ENCODE results near the gene FARS2.

FARS2 gene

DNA sequence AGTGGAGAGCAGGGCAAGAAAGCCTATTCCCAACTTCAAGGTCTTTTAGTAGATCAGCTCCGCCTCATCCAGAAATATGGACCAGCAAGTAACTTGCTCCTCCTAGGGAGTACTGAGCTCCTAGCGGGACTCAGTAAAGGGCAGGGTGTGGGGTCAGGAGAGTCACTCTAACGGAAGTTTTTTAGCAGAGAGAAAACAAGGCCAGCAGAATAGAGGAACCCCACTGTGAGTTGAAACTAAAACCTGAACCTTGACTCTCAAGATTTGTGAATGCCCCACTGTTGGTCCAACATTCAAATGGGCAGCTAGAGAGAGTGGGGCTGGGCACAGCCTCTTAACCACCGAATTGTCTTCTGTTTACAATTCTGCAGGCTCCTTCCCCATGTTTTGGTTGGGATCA lies 244.8 kb downstream of the FARS2 start:
- no peak for DNase-seq (ENCODE audit: low read depth)

DNA sequence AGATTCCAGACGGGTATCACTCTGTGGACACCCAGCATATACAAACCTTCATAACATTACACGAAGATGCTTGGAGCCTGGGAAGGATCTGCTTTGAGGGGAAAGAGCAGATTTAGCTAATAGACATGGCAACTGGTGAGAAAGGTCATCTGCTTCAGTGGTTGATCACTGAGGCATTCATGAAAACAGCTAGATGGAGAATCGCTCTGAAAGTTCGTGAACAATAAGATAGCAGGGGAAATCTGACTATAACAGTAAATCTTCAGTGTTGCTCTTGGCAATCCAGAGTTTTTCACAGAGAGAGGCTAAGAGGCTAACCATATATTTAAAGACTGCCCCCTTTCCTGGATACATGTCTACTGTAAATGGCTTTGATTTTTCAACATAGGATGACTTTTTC lies 245.3 kb downstream of the FARS2 start:
- no peak for DNase-seq (ENCODE audit: low read depth)

GRCh38 chr6:5507131-5507681 lies 245.9 kb downstream of the FARS2 start:
- DNase-seq (ENCODE audit: low read depth): no peak

- DNase-seq (ENCODE audit: low read depth): no peak
These were observed 247.8 kb downstream of the FARS2 start for GRCh38 chr6:5509106-5509505.

DNA sequence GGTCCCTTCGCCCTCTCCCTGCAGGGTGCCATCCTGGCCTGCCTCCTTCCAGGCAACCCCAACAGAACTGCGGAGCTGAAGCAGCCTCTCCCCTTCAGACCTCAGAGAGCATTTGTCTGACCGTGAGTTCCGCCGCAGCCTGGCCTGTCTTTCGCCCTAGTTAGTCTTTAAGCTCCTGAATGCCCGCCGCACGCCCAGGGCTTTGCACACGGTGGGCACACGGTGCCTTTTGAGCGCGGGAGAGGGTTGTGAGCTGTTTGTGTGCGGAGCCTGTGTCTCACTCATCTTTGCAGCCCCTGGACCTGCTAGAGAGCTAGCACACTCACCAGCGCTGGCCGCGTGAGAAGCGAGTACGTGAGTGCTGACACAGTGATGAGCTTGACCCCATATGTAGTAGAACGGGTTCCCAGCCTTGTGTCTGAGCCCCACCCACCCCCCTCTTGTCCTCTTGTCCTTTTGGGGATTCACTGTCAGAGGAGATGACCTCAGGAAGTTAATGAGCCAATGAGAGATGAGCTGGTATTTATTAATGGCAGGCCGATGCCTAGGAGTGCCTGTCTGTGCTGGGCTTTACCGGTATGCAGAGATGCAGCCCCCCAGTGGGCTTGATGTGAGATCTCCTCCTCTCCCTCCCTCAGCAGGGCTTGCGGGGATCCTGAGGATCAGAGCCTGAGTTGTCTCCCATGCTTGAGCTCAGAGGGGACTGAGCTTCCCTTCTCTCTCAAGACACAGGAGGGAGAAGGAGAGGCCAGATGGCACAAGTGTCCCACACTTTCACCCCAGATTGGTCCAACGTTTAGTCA lies 249.2 kb downstream of the FARS2 start:
- DNase-seq (ENCODE audit: low read depth): no peak

DNA sequence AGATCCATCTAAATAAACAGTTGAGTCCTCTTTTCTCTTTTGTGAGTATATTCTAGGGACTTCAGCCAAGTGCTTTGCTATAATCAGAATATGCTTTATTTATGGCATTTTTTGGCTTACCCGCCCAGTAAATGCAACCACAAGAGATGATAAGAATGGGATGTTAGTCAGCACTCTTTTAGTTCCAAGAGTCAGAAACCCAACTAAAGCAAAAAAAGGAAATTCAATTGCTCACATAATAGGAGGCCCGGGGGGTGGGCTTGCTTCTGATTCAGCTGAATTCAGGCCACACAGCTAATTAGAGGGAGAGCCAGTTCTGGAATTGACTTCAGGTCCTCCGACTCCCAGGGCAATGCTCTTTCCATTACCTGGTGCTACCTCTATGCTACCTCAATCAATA lies 250.6 kb downstream of the FARS2 start:
- no peak for DNase-seq (ENCODE audit: low read depth)

DNA sequence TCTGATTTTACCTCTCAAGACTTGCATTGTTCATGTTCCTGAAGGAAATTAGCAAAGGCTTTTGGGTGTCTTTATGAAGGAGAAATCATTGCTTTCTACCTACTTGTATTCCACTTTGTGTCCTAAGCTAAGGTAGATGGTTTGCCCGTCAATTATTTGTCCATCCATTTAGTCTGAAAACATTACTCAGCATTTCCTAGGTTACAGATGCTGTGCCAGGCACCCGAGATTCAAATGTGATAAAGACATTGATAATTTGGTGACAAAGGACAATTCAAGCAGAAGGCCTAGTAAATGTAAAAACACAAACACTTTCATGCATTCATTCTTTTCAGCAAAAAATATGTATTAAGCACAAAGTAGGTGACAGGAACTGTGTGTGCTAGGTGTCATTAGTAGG lies 251.1 kb downstream of the FARS2 start:
- DNase-seq (ENCODE audit: low read depth): no peak

- no peak for DNase-seq (ENCODE audit: low read depth)
These were observed 252.1 kb downstream of the FARS2 start for GRCh38 chr6:5513408-5513807.

GRCh38 chr6:5514353-5514752 lies 253.0 kb downstream of the FARS2 start:
- no peak for DNase-seq (ENCODE audit: low read depth)

- no peak for DNase-seq (ENCODE audit: low read depth)
These were observed 253.9 kb downstream of the FARS2 start for GRCh38 chr6:5515200-5515599.

GRCh38 chr6:5516036-5516435 lies 254.7 kb downstream of the FARS2 start:
- DNase-seq (ENCODE audit: low read depth): no peak

DNA sequence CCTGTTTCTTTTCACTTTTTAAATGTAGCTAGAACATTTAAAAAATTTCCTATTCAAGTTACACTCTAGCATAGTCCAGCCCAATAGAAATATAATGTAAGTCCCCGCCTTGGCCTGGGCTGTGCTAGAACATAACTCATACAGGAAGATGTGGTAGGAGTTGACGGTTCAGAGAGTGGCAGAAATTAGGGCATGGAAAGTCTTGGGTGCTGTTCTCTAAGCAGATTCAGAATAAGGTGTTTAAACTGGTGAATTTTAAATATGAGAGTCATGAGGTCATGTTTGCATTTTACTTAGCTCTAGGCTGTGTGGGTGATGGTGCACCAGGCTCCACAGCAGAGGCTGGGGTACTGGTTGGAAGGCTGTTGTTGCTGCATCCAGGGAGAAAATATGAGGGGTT lies 256.5 kb downstream of the FARS2 start:
- DNase-seq (ENCODE audit: low read depth): peak; percentile 6

DNA sequence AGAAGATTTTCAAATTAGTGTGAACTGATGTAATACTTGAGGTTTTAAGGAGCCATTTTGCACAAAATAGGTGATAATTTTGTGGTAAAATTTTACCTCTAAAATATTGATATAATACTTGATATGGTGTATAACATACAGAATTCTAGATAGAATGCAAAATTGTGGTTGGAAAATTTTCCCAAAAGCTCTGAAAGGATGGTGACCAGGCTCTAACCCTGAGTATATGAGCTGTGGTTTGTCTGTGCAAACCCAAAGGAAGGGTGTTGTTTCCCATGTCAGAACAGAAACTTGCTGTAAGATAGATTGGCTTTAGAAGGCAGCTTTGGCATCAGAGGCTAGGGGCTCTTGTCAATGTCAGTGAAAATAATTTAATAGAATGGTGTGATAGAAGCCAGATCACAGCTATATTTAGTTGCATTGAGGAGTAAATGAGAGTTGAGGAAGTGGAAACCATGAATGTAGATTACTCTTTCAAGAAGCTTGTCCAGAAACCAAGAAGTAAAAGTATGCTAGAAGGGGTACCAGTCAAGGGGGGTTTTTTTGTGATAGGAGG lies 257.7 kb downstream of the FARS2 start:
- DNase-seq (ENCODE audit: low read depth): no peak

DNA sequence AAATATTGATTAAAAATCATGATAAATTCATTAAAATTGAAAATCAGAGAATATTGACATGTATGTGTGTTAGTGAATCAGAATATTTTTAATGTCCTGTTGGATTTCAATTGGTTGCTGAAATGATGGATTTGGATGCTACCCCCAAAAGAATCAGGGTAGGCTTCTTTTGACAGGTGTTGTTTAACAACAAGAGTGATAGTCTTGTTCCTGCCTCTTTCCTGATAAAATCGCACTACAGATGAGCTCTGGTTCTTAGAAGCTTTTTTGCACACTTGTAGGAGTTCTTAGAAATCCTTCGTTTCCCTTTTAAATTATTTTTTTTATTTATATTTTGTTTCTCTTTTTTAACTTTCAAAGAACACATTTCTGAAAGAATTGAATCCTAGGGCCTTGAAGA lies 259.5 kb downstream of the FARS2 start:
- no peak for DNase-seq (ENCODE audit: low read depth)

GRCh38 chr6:5521322-5521721 lies 260.0 kb downstream of the FARS2 start:
- no peak for DNase-seq (ENCODE audit: low read depth)

GRCh38 chr6:5522147-5522546 lies 260.8 kb downstream of the FARS2 start:
- DNase-seq (ENCODE audit: low read depth): no peak

DNA sequence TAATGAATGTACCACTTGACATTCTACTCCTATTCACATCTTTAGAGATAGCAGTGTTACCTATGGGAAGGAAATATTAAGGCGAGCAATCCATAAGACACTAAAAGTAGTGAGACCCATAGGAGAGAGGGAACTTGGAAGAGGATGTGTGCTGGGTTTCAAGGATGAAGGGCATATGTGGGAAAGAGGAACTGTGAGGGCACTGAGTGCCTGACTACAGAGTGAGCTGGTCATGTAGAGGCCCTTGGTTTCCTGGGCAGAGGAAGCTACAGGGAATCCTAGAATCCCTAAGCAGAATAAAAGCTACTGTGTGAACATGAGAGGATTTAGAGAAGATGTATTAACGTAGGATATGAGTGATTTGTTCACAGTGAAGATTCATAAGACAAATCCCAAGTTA lies 262.8 kb downstream of the FARS2 start:
- no peak for DNase-seq (ENCODE audit: low read depth)

DNA sequence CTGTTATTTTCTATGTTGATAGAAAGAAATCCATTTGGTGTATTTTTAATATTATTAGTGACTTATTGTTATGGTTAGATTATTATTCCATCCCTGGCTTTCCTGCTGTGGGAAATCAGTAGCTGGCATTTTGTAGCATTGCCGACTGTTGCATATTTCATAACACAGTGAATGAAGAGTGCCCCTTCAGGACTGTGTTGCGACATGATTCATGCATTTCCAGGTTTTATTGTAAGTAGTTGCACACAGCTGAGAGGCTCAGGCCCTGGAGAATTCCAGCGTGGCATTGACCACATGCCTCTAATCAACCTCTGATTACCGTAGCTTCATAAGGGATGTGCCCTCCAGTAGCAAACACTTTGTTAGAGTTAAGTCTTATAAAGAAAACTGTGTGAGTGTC lies 263.9 kb downstream of the FARS2 start:
- DNase-seq (ENCODE audit: low read depth): no peak

- DNase-seq (ENCODE audit: low read depth): no peak
These were observed 267.7 kb downstream of the FARS2 start for GRCh38 chr6:5529015-5529414.

DNA sequence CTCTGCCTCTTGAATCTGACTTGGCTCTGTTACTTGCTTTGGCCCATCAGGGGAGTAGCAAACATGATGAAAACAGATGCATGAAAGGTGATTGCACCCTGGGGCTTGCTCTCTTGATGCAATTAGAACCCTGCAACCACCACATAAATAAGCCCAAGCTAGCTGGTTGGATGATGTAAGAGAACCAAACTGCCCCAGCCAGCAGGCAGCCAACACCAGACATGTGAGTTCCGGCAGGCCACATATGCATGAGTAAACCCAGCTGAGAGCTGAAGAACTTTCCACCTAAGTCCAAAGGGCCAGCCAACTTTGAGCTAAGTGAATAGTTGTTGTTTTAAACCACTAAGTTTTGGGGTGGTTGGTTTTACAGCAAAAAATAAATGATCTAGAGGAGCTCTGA lies 268.4 kb downstream of the FARS2 start:
- DNase-seq (ENCODE audit: low read depth): no peak

DNA sequence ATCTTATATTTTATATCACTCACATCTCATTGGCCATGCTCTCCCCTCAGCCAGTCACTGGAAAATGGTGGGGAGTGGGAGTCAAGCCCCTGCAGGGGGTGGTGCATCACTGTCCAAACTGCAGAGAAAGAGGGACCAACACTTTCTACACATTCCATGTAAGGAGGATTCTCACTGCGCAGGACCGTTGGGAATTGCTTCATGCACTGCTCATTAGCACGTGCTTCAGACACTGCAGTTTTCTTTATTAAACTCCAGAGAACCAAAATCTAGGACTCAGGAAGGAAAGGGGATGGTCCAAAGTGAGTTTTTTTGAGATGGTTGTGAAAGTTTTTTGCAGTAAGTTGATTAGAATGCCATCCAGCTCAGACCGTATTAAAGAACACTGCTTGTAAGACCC lies 269.8 kb downstream of the FARS2 start:
- no peak for DNase-seq (ENCODE audit: low read depth)

- DNase-seq (ENCODE audit: low read depth): no peak
These were observed 270.6 kb downstream of the FARS2 start for GRCh38 chr6:5531853-5532375.

- no peak for DNase-seq (ENCODE audit: low read depth)
These were observed 271.6 kb downstream of the FARS2 start for GRCh38 chr6:5532941-5533340.

DNA sequence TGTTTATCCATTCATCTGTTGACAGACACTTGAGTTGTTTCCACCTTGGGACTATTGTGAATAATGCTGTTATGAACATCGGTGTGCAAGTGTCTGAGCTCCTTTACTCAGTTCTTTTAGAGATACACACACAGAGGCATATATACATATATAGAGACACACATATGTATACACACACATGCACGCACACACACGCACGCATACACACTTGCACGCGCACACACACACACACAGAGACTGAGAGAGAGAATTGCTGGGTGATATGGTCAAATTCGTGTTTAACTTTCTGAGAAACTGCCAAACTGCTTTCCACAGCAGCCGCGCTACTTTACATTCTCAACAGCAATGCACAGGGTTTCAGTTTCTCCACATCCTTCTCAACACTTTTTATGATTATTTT lies 273.3 kb downstream of the FARS2 start:
- no peak for DNase-seq (ENCODE audit: low read depth)
